RWPE1 (cell line): ENCODE data around the gene TMSB4X.
A peak's percentile ranks its signal among the peaks of the same experiment; 100 is the strongest.

Experiments
- CTCF ChIA-PET: fragments of 350-600 bp; sonication (Branson Sonifier 250); formaldehyde crosslinking; extraction: SDS; loops from one replicate; lab custom pipeline; 2021; lab: Yijun Ruan, JAX
- POLR2A ChIA-PET: fragments of 400-600 bp; formaldehyde crosslinking; extraction: SDS; loops from one replicate; lab custom pipeline; 2020; ENCODE audit warnings: antibody characterized with exemption; ENCODE audit not compliant: low non-redundant PET; lab: Yijun Ruan, JAX
- DNase-seq: peaks from one replicate; pipeline ENCODE4 v3.0.0; 2012; ENCODE audit warnings: low spot score
- H3K27ac ChIP-seq: fragments of 450-650 bp; 2 replicates; pipeline ENCODE4 v1.5.1; 2017
- CTCF ChIP-seq: fragments of 450-650 bp; conservative IDR thresholded peaks from 2 replicates; pipeline ENCODE4 v1.5.1; 2017; ENCODE audit warnings: low read depth, mild to moderate bottlenecking

The TMSB4X gene

GRCh38 chrX:12949927-12950656, 24.8 kb upstream of the TMSB4X start:
- ChIA-PET CTCF (interaction anchor here (0.6 kb wide), 1 partner anchor 541 kb away, joined by 4 read pairs; no protein-coding TSS in a partner anchor), POLR2A (no interaction called here)
- H3K27ac ChIP-seq = no peak overlapping the region
- TF ChIP-seq CTCF = no peak
- peak; percentile 8 for DNase-seq

- POLR2A ChIA-PET = no interaction called here
- no peak for DNase-seq
- no peak for TF ChIP-seq CTCF
- no peak overlapping the region for H3K27ac ChIP-seq
- CTCF ChIA-PET = interaction anchor here (0.6 kb wide), 2 partner anchors 301 to 540 kb away, joined by 4 to 6 read pairs; no protein-coding TSS in a partner anchor
Measured at GRCh38 chrX:12950851-12951594, 23.9 kb upstream of the TMSB4X start.

DNA sequence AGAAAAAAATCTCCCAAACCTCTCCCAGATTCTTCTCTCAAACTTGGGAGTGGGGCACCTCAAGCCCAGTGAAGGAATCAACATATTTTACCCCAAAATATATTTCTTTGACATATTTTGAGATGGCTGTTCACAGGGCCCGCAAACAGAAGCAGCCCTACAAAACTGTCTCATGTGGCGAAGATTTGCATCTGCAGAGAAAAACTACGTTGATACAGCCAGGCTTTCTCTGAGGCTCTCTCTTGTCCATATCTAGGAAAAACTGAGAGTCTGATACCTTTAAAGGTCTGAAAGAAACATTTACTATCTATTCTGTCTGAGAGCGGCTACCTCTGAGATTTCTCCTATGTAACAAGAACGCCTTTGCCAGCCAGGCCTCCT, 23.3 kb upstream of the TMSB4X start:
- no peak overlapping the region for H3K27ac ChIP-seq
- TF ChIP-seq CTCF = no peak
- ChIA-PET POLR2A (no interaction called here), CTCF (interaction anchor here (0.6 kb wide), 1 partner anchor 300 kb away, joined by 6 read pairs; no protein-coding TSS in a partner anchor)
- no peak for DNase-seq

- no peak for TF ChIP-seq CTCF
- no peak overlapping the region for H3K27ac ChIP-seq
- no peak for DNase-seq
- CTCF ChIA-PET = no interaction called here
- POLR2A ChIA-PET = interaction anchor here (0.6 kb wide), 1 partner anchor 26 kb away, joined by 3 read pairs; no protein-coding TSS in a partner anchor
Measured at GRCh38 chrX:12953420-12953819, 21.5 kb upstream of the TMSB4X start.

DNA sequence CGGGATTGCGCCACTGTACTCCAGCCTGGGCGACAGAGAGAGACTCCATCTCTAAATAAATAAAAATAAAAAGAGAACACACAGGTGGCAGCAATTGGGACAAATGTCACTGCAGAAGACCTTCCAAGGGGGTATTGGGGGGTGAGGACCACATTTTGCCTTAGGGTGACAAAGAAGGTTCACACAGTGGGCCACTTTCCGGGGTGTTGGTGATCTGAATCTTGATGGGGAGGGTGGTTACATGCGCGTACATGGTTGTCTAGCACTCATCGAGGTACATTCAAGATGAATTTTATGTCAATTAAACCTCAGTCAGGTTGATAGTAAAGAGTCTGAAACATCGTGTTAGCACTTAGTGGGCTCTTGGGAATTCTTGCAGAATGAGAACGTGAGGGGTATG, 20.5 kb upstream of the TMSB4X start:
- CTCF ChIA-PET = no interaction called here
- no peak for DNase-seq
- POLR2A ChIA-PET = no interaction called here
- H3K27ac ChIP-seq = no peak overlapping the region
- TF ChIP-seq CTCF = no peak

DNA sequence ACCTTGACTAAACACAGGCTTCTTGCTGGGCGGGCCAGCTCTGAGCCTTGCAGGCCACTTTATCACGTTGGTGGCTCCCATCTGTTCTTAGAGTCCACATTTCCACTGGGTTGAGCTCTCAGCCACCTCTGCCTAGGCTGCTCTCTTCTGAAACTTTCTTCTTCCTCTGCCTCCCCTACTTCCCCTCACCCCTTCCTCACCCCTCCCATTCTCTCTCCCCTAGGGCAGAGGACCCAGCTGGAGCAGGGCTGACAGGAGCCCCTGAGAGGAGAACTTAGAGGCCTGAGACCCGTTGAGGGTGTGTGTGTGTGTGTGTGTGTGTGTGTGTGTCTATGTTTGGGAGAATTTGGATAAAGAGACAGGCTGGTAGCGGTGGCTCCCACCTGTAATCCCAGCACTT, 19.9 kb upstream of the TMSB4X start:
- ChIA-PET CTCF (no interaction called here), POLR2A (no interaction called here)
- H3K27ac ChIP-seq = peak overlapping the region; percentile 94

More for the DNA sequence above, 19.9 kb upstream of the TMSB4X start:
- no peak for DNase-seq
- TF ChIP-seq CTCF = no peak
